ENCODE results near the gene FBXL16. TPM values are rescaled to one million over a fixed set of nuclear protein-coding genes. Genes with fewer than 3 reads are reported as not detected.

FBXL16 gene
- total and polyA plus RNA-seq, 2 of the 13 experiments (the other 11 are each of a cell fraction or from before 2014, with no cell fraction given), result 0.22 to 2.0 TPM

- Histone ChIP-seq H3K9me3 (ENCODE audit: low read length) (no peaks in the 10 kb centered on the region), H3K27me3 (ENCODE audit: control insufficient read depth in 1 of 2, insufficient read depth in 2 of 2, low read length in 2 of 2) (peaks cover 9 to 49% of the 10 kb centered on the region in 2 experiments; a peak in 4 of 5 replicates), H3K9ac (ENCODE audit: insufficient read depth, low read depth, low read length) (no peak overlapping the region), H2AFZ (ENCODE audit: low read length) (no peak overlapping the region), H3K79me2 (ENCODE audit: insufficient read depth, low read length) (no peaks in the 10 kb centered on the region), H3K27ac (ENCODE audit: extremely low read length, insufficient read depth, low read length) (no peak overlapping the region), H3K4me2 (ENCODE audit: low read depth, low read length) (no peak overlapping the region), H3K4me3 (replicated peaks in 1 of 3; ENCODE audit: insufficient read depth in 1 of 3, low read depth in 2 of 3, low read length in 3 of 3) (no peak overlapping the region), H4K20me1 (ENCODE audit: insufficient read depth, low read length) (no peaks in the 10 kb centered on the region), H3K4me1 (ENCODE audit: insufficient read depth, low read length) (peaks cover 22% of the 10 kb centered on the region), H3K36me3 (replicated peaks in 1 of 2; ENCODE audit: control insufficient read depth in 1 of 2, insufficient read depth in 2 of 2, low read length in 2 of 2) (no peaks in the 10 kb centered on the region)
- no TSS peak for BruUV-seq (replicated peaks)
- DNase-seq (ENCODE audit: low spot score), result no peak
- in situ Hi-C loops (cut with HindIII; ENCODE audit: extremely low pct_ligation_motif_present, low pct_unique_long_range_greater_than_20kb), result loop anchor here (5.0 kb wide), 1 partner anchor 77 kb away; the partner anchor contains the start of genes CHTF18 and RPUSD1
- intact Hi-C loops (cut with micrococcal nuclease; ENCODE audit: unreplicated experiment), result no loop called here
- ATAC-seq, result no peak
- CTCF ChIA-PET (ENCODE audit: low intra/inter-chr PET ratio, low total read pairs), result interaction anchor here (1.9 kb wide), 1 partner anchor 75 kb away, joined by 16 read pairs; no protein-coding TSS in a partner anchor
- FAIRE-seq, result no peak
- TF ChIP-seq POLR2A (IDR thresholded peaks at IDR 0.05; ENCODE audit: insufficient read depth in 1 of 2, low read depth in 2 of 2, low read length in 2 of 2) (no peak), ZXDC (CRISPR knock-in tag; IDR thresholded peaks at IDR 0.05) (no peak), DPF2 (CRISPR knock-in tag; IDR thresholded peaks at IDR 0.05; ENCODE audit: borderline replicate concordance, low read depth) (no peak), ZNF546 (CRISPR knock-in tag; conservative IDR thresholded peaks at IDR 0.05) (no peak), RFX3 (CRISPR knock-in tag; IDR thresholded peaks at IDR 0.05) (no peak), RFXANK (CRISPR knock-in tag; IDR thresholded peaks at IDR 0.05) (no peak), USF2 (IDR thresholded peaks at IDR 0.05; ENCODE audit: low read depth, low read length) (no peak), USF2 (CRISPR knock-in tag; IDR thresholded peaks at IDR 0.05; ENCODE audit: borderline replicate concordance) (no peak), RAD21 (CRISPR knock-in tag; IDR thresholded peaks at IDR 0.05) (no peak), MYPOP (CRISPR knock-in tag; IDR thresholded peaks at IDR 0.05) (no peak), SYNCRIP (IDR thresholded peaks at IDR 0.05; ENCODE audit: insufficient read depth, low read depth, low read length) (no peak)
- 11% methylated on average over 9 of the region's 21 CpGs for WGBS (ENCODE audit: low lambda C conversion rate)
- POLR2A ChIA-PET, result no interaction called here
These were observed 5.0 kb upstream of the FBXL16 start for GRCh38 chr16:710500-711075.
